Muscle of arm (tissue), 12 donors: ENCODE results near the gene FOXF1. TPM values are rescaled to one million over a fixed set of nuclear protein-coding genes. Genes with fewer than 3 reads are reported as not detected.

Experiments
- DNase-seq: peaks from one replicate; pipeline ENCODE4 v3.0.0-alpha.2; 2013
- polyA plus RNA-seq, 12 donors: library from polyadenylated mRNA; unstranded; fragments of 120-200 nt; gene quantifications; one replicate each; pipeline ENCODE4 v1.2.1, GENCODE V29; 2013; ENCODE audit not compliant: insufficient read length in 12 of 12

The FOXF1 gene
- polyA plus RNA-seq, 12 donors: 0.05 to 5.9 (median 0.07) TPM; not detected in 6

DNA sequence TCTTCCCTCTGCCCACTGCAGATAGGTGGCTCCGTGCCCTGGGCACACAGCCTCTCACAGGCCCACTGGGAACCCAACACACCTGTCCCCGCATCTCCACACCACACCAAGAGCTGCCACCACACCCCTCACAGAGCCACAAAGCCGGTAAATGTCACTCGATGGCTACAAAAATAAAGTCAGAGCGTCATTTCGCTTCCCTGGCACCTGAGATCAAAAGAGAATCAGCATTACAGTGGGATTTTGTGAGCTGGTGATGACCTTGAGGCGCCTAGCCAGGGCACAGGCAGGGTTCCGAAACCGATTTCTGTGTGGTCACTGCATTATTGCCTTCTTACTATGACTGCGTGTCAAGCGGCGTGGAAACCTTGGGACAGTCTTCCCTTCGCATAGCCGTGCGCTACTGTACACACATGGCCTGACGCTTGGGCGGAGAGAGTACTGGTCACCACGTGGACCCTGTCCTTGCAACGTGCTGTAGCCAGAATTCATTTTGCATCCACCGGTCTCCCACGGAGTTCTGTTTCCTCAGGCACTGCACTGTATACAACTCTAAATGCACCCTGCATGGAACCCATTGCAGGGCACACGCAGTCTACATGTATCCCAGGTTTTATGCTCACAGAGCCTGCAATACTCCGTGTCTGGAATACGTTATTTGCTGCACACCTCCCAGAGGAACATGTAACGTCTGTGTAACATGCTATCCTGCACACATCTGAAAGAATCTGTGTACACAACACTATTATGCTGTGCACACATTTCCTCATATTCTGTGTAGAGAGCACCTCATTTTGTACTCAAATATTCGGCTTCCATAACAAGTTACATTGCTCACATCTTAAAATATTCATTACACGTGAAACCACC is 5.8 kb upstream of the FOXF1 start:
- DNase-seq: no peak

DNA sequence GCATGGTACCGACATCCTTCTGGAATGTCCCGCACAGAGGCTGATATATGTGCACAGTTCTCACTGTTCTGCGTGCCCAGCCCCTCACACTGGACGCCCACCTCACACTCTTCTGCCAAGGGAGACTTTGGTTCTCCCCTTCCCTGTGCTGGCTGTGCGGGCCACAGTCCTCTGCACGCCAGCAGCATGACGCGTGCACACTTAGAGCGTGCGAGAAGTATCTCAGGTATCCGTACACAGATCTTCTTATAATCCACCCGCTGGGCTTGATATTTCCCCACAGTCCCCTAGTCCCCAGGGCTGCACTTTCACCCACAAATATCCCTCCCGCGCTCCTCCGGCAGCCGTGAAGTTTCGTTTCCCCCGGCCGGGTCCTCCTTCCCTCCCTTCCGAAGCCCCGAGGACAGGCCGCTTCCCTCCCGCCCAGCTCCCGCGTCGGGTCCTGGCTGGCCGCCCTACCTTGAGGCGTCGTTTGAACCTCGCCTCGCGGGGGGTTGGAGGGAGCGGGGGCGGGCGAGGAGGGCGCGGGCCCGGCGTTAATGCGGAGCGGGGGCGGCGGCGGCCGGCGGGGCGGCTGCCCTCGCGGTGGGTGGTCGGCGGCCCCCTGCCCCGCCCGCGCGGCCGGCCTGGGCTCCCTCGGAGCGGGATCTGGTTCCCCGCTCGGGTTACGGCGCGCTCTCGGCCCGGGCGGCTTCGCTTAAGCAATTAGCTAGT is 5.0 kb upstream of the FOXF1 start:
- DNase-seq: no peak

DNA sequence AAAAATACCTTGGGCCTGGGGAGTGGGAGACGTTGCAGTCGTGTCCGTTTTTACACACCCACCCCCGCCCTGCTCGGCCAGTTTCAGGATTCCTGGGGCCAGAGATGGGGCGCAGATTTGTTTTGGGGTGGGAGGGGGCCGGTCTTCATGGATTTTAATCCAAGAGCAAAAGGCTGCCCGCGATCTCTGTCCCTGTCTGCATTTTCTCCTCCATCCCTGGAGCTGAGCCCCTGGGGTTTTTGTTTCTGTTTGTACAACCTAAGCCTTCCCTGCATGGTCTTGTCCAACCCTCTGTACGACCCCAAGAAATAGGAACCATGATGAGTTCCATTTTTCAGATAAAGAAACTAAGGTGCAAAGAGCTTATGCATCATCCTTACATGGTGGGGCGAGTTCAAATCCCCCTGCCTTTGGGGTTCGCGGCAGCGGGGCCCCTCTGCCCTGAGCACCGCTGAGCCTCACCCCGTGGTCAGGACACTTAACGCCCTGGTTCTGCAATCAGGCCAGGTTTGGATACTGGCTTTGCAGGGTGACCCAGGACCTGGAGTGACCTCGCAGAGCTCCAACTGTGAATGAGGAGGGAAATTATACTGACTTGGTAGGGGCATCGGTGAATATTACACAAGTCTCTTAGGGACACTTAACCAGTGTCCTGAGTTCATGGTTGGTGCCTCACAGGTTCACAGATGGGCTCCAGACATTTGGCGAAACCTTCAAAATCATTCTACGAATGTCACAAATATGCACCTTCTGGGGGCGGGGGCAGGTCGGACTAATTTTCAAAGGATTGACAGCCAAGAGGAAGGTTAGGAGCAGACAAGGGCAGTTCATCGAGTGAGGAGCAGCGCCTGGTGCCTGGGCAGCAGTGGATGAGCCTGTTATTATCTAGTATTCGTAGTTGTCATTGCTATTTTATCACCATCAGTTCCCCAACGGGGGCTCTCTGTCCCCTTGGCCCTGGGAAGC is 4.1 kb upstream of the FOXF1 start:
- DNase-seq: no peak

DNA sequence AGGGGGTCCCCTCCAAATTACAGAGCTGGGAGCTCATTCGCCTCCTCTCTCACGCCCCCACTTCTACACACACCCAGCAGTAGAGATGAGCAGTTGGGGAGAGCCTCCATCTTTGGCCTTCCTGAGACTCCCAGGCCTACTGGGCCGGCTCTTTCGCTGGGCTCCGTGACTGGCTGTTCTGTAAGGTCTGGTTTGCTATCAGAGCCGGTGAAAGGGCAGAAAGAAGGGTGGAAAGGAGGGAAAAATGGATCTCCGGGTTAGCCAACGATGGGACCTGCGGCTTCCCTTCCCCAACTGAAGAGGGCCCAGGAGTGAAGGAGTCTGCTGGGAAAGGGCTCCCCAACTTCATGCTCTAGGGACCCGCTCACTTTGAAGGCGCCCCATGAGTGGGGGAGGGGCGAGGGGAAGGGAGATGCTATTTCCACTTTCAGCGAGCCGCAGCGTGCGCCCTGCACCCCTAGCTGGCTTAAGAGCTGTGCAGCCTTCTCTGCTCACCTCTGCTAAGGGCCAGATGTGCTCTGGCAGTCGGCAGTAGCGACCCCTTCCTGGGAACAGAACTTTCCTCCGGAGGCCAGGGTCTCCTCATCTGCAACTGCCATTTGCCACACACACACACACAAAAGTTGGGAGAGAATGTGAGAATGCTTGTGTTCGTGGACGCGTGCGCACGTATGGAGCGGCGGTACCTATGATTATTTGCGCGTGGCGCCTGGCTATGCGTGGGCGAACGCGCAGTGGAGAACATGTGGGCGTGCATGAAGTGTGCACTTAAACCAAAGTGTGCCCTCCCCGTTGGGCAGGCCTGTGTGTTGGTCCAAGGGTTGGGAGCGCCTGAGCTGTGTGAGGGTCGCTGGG is 2.9 kb upstream of the FOXF1 start:
- no peak for DNase-seq

DNA sequence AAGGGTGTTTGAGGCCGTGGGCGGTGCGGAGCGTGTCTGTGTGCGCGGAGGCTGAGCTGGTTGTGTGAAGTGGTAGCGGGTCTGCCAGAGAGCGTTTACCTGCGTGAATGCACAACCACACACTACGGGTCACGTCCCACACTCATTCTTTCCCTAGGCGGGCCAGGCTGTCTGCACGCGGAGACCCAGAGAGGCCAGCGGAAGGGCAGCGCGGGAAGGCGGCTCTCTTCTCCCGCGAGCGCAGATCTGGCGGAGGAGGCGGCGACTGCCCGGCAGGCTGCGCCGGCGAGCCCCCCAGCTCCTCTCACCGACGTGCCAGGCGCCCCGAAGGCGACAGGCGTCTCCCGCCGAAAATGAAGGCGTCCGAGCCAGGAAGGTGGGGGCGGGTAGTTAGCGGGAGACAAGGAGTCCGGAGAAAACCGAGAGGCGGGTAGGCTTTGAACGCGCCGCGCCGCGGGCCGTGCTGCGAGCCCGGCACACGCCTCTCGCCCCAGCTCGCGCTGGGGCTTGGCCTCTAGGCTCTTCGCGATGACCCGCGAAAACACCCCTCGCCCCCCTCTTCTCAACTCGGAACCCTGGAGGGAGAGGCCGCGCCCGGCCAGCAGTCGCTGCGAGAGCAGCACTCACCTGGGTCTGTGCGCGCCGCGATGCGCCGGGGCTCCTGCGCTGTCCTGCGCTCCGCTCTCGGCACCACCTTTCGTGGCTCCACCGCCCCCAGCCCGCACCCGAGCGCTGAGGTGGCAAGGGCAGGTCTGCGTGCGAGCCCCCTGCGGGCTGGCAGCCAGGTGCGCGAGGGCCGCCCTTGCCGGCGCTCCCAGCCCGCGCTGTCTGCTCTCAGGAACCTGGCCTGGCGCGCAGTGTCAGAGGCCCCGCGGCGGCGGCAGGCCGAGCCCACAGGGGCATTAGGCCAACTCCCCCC is 2.0 kb upstream of the FOXF1 start:
- no peak for DNase-seq

DNA sequence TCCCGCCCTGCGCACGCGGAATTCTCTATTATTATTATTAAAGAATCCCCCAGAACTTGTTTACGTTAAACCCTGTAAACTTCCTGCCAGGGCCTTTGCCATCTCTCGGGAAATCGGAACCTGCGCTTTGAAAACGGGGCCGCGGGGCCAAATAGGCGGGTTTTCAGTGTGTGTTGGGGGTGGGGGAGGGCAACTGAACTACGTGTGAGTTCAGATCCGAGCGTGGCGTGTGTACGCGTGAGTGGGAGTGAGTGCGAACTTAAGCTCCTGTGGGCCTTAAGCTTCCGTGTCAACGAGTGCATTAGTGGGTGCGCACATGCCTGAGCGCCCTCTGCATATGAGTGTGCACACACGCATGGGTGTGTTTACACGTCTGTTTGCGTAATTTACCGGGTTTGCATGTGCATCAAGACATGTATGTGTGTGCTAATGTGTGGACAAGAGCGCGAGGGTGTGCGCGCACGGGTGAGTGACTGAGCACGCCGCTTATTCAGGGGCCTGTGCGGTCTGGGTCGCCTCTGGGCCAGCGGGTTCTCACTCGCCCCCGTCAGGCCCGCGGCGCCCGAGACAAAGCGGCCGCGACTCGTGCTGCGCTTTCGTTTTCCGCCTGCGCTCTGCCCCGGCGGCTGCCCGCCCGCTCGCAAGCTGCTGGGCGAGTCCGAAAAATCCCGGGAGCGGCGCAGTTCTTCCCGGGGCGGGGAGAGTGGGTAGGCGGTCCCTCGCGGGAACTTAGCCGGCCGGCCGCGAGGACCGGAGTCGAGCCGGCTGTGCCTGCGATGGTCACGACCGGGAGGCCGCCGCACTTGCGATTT is 1.2 kb upstream of the FOXF1 start:
- DNase-seq: no peak

DNA sequence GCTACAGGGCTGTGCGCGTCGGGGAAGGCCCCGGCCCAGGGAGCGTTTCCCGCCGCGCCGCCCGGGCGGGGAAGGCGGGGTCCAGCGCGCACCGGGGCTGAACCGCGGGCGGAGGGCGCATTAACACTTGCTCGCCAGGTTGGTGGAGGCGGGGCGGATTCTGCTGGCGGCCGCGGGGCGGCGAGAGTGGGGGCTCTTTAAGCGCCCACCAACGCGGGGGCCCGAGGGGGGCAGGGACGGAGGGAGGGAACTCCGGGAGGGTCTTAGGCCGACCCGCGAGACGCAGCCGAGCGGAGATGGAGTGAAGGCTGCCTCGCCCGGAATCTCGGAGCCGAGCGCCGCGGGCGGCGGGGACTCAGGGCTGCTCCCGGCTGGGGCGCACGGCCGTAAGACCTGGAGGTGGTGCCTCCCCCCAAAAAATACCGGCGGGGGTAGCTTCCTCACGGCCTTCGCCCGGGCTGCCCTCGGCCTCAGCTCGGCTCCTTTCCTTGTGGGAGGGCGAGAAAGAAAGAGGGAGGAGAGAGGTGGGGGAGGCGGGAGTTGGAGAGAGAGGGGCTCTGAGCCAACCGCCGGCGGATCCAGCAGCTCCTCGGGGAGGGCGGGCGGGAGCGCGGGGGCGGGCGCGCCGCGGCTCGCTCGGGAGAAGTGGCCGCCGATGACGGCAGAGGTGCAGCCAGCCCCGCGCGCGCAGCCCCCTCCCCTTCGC is 415 bp upstream of the FOXF1 start:
- no peak for DNase-seq

DNA sequence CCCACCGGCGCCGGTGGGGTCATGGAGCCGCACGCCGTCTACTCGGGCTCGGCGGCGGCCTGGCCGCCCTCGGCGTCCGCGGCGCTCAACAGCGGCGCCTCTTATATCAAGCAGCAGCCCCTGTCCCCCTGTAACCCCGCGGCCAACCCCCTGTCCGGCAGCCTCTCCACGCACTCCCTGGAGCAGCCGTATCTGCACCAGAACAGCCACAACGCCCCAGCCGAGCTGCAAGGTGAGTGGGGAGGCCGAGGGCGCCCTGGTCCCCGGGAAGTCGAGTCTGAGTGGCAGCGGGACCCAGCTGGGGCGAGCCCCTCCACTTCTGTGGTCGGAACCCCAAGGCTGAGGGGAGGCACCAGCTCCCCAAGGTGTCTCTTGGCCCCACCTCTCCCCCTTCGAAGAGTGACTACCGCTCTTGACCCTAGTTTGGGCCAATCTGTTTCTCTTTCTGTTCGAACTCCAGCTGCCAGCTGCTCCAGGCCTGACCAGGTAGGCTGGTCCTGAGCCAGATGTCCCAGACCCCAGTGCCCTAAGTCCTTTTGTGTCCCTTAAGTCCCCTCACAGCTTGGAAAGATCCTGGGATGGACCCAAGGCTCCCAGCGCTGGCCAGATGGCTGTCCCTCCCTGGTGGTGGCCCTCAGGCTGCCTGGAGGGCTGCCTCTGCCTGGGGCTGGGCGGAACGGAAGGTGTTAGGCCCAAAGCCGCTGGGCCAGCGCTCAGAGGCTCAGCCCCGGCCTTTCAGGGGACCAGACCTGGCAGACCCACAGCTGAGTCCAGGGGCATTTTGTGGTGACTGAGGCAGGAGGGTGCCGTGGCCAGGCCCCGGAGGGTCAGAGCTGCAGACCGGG is 1.2 kb downstream of the FOXF1 start:
- no peak for DNase-seq

DNA sequence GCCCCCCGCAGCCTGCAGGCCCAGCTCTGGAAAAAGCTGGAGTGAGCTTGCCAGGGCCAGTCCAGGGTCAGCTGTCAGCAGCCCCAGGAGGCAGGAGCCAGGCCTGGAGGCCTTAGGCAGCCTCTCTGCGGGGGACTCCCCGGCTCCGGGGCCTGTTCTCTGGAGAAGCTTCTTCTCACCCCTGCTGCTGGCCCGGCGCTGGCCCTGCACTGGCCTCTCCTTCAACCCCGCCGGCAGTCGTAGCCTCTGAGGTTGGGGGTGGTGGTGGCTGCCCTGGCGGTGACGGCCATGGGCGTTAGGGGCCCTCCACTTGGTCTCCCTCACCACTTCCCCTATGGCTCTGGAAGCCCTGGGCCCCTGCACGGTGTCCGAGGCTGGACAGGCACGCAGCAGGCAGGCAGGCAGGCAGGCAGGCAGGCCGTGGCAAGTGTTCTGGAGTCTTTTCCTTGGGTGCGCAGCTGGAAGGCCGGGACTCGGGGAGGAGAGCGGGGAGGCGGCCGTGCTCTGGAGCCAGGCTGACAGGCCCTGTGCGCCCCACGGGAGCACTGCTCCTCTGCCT is 2.1 kb downstream of the FOXF1 start:
- no peak for DNase-seq

DNA sequence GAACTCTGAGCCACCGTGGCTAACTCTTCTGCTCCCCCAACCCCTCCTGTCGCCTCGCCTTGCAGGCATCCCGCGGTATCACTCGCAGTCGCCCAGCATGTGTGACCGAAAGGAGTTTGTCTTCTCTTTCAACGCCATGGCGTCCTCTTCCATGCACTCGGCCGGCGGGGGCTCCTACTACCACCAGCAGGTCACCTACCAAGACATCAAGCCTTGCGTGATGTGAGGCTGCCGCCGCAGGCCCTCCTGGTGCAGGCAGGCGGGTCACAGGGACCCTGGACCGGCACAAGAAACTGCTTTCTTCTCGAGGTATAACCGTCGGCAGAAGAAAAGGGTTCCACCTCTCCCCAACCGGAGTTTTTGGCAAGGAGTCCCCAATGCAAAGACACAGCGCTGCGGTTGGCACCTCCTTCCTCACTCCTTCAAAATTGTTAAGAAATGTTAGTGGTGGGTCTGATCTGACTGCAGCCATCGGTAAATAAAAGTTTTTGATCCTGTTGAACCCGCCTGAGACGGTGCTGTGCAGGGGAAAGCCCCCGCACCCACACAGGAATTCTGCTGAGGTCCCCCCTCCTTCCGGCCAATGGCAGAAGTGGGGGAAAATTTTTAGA is 2.6 kb downstream of the FOXF1 start:
- DNase-seq: no peak

DNA sequence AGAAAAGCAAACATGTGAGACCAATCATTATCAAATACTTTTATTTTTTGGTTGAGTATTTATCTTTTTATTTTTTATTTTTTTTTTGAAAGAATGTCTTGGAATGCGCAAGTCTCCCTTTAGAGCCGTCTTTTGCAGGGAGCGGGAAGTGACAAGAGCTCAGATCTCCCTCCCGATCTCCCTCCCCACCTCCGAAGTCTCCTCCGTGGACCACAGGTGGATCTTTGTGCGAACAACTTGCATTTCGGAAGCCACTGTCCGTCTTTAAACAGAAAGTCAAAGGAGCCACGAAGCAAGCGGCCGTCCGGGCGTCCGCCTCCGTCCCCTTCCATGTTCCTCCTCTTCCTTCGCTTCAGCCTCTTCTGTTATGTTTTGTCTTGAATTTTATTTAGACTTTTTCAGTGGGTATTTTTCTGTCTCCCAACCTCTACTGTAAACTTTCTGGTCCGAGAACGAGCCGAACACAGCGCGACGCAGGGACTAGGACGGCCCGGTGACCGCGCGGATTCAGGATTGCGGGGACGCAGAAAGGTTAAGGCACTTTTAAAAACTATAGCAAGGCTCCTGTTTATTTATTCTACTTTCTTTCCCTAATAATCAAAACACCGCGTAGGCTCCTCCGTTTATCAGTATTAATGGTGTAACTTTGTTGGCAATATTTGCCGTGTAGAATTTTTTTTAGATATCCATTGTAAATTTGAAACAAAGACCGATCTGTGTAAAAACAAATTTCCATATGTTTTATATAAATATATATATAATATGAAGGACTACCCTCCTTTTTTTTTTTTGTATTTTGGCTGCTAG is 3.3 kb downstream of the FOXF1 start:
- DNase-seq: no peak

DNA sequence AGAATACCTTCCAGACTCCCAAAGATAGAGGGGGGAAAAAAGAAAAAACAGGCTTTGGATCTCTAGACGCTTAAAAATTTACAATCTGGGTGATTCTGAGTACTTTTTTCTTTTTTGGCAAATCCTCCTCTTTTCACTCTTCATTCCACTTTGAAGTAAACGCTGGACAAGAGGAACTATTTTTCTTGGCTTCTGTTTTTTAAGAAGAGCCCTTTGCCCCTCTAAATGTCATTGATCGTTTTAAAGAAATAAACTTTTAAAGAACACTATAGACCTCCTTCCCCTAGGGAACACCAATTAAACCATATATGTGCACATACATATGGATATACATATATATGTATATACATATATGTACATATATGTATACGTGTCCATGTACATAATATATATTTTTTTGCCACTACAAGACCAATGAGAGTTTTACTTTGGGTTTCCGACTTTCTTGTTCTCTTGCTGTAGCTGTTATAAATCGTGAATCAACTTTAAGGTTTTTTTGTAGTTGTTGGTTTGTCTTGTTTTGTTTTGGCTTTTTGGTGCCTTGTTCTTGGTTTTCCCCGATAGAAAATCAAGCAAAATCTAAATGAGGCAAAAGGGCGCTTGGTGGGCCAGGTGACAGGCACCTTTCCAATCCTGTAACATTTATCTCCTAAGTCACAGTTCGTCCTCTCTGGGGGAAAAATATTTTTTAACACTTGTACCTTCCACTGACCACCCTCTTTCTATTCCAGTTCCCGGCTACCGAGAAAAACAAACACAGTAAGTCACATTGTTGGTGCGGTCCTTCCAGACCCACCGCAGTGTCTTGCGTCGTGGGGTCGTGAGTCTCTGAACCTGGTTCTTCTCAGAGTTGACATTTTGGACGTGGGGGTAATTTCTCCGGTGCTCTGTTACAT is 4.4 kb downstream of the FOXF1 start:
- no peak for DNase-seq

DNA sequence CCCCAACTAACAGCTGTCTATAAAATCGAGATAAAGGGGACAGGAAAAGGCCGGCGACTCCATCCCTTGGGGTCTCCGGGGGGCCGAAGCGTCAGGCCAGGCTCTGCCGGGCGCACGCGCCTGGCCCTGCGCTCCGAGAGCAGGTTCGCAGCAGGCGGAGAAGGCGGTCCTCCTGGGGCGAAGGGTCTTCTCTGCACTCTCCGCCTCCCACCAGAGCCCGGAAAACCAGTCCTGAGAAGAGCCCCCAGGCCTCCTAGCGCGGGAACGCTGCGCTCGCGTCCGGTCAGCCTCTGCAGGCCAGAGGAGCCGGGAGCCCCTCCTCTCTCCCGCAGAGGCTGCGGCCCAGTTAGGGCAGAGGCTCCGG is 5.1 kb downstream of the FOXF1 start:
- DNase-seq: no peak

DNA sequence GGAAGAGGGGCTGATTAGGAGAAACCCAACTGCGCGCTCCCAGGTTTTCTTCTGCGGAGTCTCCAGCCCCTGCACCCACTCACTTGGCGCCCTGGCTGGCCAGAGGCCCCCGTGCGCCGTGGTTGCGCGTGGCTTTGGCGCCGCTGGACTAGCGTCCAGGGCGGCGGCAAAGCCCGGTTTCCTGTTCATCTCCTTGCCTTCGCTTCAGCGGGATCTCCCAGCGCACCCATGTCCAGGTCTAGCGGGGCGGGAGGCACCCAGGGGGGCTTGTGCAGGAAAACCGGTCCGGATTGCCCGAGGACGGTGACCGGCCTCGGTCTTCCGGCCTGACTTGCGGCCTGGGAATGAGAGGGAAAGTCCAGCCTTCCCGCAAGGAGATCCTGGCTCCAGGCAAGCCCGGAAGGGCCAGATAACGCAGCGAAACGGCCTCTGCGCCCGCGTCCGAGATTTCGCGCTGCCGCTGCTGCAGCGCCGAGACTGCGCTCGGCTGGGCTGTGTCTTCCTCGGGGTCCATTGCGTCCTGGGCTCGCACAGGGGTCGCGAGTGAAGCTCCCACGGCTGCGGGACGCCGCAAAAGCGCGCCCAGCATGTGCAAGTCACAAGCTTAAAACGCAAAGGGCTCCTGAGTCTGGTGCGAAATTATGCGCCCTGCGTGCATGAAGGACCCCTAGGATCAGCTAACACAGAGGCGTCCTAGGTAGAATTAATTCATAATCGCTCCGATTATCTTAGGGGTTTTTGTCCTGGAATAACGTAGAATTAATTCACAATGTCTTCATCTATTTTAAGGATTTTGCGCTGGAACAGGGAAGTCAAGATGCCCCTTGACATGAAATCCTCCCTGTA is 5.7 kb downstream of the FOXF1 start:
- no peak for DNase-seq
